HG03175 (cell line): ENCODE measurements around the gene PRRX1.

Source experiments
- ATAC-seq: cut with Tn5 transposase; IDR thresholded peaks from one replicate; pipeline ENCODE4 v1.9.1; 2021; ENCODE audit warnings: mild to moderate bottlenecking, moderate library complexity; ENCODE audit not compliant: unreplicated experiment

Gene PRRX1

GRCh38 chr1:170663404-170664092, 383 bp upstream of the PRRX1 start:
- no peak for ATAC-seq

DNA sequence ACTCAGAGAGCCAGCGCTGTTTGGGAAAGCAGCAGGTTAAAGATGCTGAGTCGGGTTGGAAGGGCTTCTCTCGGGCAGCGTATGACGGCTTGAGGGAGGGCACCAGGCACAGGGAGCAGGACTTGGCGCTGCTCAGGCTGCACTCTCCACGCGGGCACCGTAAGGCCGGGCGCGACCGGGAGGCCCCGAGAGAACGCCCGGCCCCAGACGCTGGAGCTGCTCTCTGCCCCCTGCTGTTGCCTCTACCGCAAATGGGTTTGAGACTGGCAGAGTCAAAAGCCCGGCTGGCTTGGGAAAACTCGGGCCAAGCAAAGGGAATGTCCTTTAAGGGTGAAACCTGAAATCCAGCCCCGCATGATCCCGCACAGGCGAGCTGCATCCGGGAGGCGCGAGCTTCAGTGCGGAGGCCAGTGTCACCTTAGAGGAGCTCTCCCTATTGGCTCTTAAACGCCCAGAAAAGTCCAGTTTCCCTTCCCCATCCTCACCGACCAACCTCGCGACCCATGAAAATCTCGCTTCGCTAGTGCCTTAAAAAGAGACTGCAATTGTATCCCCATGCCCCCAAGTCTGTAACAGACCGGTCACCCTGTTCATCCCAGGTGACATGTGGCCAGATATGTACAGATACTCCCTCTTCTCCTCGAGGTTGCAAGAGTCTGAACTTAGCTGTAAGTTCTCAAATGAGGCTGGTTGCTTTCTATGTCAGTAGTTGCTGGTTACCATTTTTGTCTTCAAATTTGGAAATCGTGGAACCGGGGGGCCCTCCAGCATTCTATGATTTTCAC, 1.1 kb downstream of the PRRX1 start:
- no peak for ATAC-seq

DNA sequence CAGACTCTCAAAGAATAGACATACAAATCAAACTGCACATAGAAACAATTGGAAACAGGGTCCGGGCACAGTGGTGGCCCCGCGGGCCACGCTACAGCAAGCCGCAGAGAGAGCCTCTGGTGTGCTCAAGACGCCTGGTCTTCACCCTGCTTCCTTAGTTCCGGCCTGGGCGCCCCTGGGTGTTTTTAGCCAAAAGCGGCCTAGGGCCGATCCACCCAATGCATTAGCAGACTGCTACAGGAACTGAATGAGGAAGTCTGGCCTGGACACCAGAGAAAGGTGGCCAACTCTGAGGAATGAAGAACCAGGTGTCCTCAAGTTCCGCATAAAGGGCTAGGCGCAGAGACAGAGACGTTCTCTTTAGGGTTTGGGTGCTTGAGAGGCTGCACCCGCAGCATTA, 1.7 kb downstream of the PRRX1 start:
- no peak for ATAC-seq

- ATAC-seq, result no peak
Observed at GRCh38 chr1:170666541-170667254, 2.8 kb downstream of the PRRX1 start.

DNA sequence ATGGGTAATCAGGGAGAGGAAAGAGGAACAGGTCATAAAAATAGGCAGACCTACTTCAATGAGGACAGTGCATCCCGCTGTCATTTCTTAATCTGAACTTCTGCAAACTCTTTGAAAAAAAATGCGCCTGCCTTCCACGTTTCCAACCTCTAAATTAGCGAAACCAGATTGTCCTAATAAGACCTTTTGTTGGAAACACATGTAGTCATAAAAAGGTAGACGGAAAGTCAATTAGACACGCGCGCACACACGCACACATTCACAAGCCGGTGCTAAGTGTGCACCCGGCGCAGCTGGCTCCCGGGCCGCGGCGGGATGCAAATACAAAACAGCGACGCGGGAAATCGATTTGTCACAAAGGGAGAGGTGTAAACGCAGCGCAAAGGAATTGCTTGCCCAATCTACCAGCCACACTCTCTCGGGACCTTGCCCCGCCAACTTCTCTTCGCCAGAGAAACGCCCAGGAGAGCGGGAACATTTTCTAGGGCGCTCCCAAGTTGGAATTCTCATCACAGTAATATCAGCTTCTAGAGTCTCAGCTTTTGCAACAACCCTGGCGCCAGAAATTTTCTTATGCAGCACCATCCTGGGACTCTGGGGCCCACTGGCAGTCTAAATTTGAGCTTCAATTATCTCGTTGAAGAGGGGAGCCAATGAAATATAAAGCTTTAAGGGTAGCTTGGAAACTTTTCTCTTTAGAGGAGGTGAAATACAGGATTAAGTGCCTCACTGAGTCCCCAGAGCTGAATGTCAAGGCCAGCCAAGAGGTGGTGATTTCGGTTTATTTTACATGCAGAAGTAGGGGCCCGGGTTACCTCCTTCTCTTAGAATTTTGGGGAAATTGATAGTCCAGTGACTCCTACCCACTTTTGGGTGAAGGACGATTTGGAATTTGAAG, 4.5 kb downstream of the PRRX1 start:
- no peak for ATAC-seq

DNA sequence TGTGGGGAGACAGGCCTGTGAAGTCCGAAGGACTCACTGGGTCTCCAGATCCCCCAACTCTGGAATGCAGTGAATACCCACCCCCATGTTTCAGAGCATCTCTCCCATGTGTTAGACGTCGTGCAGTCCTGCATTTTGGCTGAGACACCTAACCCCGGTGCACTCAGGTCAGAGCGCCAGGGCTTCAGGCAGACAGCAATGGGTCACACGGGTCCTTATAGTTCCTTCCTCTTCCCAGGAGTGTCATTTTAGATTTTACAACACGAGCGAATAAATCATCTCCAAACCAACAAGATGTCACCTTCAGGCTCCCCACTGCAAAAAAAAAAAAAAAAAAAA, 5.1 kb downstream of the PRRX1 start:
- ATAC-seq, result no peak

- no peak for ATAC-seq
Observed at GRCh38 chr1:170669586-170670530, 5.9 kb downstream of the PRRX1 start.

- no peak for ATAC-seq
Observed at GRCh38 chr1:170670802-170671628, 7.1 kb downstream of the PRRX1 start.

GRCh38 chr1:170671629-170671963, 7.7 kb downstream of the PRRX1 start:
- no peak for ATAC-seq

DNA sequence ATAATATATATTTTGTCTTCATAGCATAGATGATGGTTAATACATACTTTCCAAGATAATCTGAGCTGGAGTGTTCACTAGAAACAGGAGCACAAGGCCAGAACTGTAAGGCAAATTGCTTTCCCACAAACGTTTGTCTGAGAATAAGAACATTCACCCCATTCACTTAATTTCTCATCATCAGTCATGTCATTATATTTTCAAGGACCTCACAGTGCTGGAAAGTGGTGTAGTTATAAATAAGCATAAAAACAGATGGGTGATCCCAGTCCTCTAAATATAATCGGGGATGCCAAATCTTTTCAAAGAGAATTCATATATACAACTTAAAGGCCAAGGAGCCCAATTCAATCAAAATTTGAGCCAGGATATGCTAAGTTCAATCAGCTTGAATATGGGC, 8.4 kb downstream of the PRRX1 start:
- ATAC-seq, result no peak

DNA sequence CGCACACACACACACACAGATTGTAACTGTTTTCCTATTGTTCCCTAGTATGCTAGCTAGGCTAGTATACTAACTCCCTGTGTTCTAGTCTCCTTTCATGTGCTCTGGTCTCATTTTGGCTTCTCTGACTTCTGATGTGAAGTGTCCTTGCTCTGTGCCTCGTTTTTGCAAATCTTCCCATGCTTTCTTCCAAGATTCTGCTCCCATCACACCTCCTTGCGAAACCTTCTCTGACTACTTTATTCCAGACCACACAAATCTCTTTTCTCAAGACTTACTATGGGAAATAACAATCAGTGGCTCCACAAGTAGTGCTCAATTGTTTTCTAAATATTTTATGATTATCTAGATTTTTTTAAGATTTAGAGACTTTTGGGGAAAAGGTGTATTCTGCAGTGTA, 10.3 kb downstream of the PRRX1 start:
- ATAC-seq, result no peak

- ATAC-seq, result no peak
Observed at GRCh38 chr1:170674986-170675385, 11.1 kb downstream of the PRRX1 start.

GRCh38 chr1:170675865-170676264, 11.9 kb downstream of the PRRX1 start:
- no peak for ATAC-seq

DNA sequence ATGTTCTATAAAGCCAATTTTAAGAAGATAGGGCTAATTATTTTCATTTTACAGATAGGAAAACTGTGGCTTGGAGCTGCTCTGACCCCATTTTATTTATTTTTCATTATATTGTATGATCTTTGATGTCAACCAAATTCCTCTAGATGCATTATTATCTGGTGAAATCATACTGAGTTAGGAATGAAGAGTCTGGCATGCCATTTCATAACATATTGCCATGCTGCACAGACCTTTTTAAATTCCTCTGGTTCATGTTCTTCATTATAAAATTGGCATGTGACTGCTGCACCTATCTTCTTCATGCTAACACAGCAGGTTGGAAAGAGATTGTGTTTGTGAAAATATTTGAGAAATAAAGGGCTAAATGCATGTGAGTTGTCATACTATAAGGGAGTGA, 12.7 kb downstream of the PRRX1 start:
- no peak for ATAC-seq

GRCh38 chr1:170678027-170678600, 14.2 kb downstream of the PRRX1 start:
- ATAC-seq, result no peak

DNA sequence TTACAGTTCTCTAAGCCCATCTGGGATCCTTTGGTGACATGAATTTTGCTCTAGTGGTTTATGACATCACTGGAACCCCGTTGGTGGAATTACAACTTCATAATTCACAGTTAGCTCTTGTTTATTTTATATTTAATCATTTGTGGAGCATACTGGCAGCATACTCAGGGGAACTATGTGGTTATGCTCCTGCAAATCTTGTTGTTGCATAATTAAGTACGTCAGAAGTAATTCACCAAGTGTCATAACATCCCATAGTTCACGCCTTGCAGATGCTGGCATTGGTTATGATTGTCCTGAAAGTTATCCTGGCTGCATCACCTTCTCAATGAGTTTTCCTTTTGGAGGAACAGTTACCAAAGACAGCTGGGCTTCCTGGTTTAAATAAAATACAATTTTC, 16.5 kb downstream of the PRRX1 start:
- ATAC-seq, result no peak

DNA sequence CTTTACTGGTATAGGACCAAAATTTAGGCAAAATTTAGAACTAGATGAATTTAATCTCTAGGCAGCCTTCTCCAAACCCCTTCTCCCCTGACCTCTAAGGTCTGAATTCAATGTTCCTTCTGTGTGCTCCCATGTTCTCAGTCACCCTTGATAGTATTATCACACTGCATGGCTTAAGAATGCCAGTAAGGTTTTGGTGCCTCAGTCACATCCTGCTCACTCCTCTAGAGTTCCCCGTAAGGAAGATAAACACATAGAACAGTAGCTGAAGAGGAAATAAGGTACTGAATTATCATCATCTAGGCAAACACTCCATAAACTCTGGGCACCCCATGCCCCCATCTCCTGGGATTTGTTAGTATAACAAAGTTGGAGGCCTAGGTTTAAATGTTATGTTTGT, 18.2 kb downstream of the PRRX1 start:
- ATAC-seq, result no peak

- no peak for ATAC-seq
Observed at GRCh38 chr1:170682809-170683208, 18.9 kb downstream of the PRRX1 start.

DNA sequence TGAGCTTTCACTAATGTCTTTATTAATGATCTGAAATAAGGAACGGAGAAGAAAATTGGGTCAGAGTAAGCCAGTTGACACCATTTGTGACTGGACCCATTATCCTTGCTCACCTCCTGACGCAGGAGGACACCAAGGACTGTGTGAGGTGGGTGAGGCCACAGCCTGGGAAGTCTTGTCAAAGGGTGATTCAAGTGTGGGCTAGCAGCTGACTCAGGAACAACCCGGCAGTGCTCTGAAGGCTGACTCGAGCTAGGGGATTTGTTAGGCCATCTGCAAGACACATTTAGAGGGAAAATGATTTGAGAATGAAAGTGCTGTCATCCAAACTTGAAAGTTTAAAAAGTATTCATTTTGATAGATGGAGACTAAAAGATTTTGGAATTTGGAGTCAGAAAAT, 21.2 kb downstream of the PRRX1 start:
- ATAC-seq, result no peak
